H9 (cell line): ENCODE measurements around the gene DNASE1L1. TPM values are rescaled to one million over a fixed set of nuclear protein-coding genes. Genes with fewer than 3 reads are reported as not detected.
"Not testable (repeated sequence)": the region's sequence is repeated elsewhere in the genome, so short reads cannot be mapped to it uniquely, and the experiment has no call there.

Source experiments
- DNase-seq: peaks from one replicate; pipeline ENCODE4 v3.0.0-alpha.2; 2017
- H2AFZ ChIP-seq: one replicate; pipeline ENCODE4 v1.6.1; 2013; ENCODE audit warnings: mild to moderate bottlenecking, low read length, control low read depth, moderate library complexity
- H2AK5ac ChIP-seq: 2 replicates; pipeline ENCODE4 v1.6.1; 2013; ENCODE audit warnings: low read length, control low read depth, mixed read lengths; ENCODE audit not compliant: insufficient read length
- H2BK120ac ChIP-seq: one replicate; pipeline ENCODE4 v1.6.1; 2013; ENCODE audit warnings: low read depth, mild to moderate bottlenecking, low read length, control low read depth, inconsistent platforms; ENCODE audit not compliant: poor library complexity, severe bottlenecking
- H2BK12ac ChIP-seq: 2 replicates; pipeline ENCODE4 v1.6.1; 2013; ENCODE audit warnings: low read length, control low read depth, mixed read lengths, low read depth; ENCODE audit not compliant: insufficient read length
- H2BK15ac ChIP-seq: 2 replicates; pipeline ENCODE4 v1.6.1; 2013; ENCODE audit warnings: low read depth, low read length, control low read depth
- H2BK20ac ChIP-seq: one replicate; pipeline ENCODE4 v1.6.1; 2013; ENCODE audit warnings: low read depth, mild to moderate bottlenecking, low read length, control low read depth, inconsistent platforms; ENCODE audit not compliant: poor library complexity, severe bottlenecking
- H2BK5ac ChIP-seq: 2 replicates; pipeline ENCODE4 v1.6.1; 2013; ENCODE audit warnings: low read length, control low read depth, mixed read lengths; ENCODE audit not compliant: insufficient read length
- H3K14ac ChIP-seq: 2 replicates; pipeline ENCODE4 v1.6.1; 2013; ENCODE audit warnings: low read length, control low read depth; ENCODE audit not compliant: insufficient read depth
- H3K18ac ChIP-seq: 2 replicates; pipeline ENCODE4 v1.6.1; 2013; ENCODE audit warnings: low read depth, mild to moderate bottlenecking, mixed read lengths, low read length, control low read depth; ENCODE audit not compliant: insufficient read length
- H3K23ac ChIP-seq: 2 replicates; pipeline ENCODE4 v1.6.1; 2013; ENCODE audit warnings: low read length, control low read depth, mixed read lengths, low read depth; ENCODE audit not compliant: insufficient read length
- H3K23me2 ChIP-seq: 2 replicates; pipeline ENCODE4 v1.6.1; 2013; ENCODE audit warnings: low read depth, mild to moderate bottlenecking, mixed read lengths, low read length, control low read depth; ENCODE audit not compliant: insufficient read length, poor library complexity, severe bottlenecking
- H3K27ac ChIP-seq: 2 replicates; pipeline ENCODE4 v1.5.1; 2013; ENCODE audit warnings: low read length, control low read depth, mixed read lengths, low read depth; ENCODE audit not compliant: insufficient read length
- H3K27me3 ChIP-seq: 2 replicates; pipeline ENCODE4 v1.6.1; 2013; ENCODE audit warnings: low read length, control low read depth, inconsistent platforms; ENCODE audit not compliant: insufficient read depth
- H3K4ac ChIP-seq: 2 replicates; pipeline ENCODE4 v1.6.1; 2013; ENCODE audit warnings: low read depth, mild to moderate bottlenecking, control low read depth, inconsistent platforms, low read length, moderate library complexity
- H3K4me1 ChIP-seq: 2 replicates; pipeline ENCODE4 v1.6.1; 2013; ENCODE audit warnings: low read length, control low read depth, inconsistent platforms; ENCODE audit not compliant: insufficient read depth
- H3K4me2 ChIP-seq: 2 replicates; pipeline ENCODE4 v1.6.1; 2013; ENCODE audit warnings: low read length, control low read depth, mixed read lengths; ENCODE audit not compliant: insufficient read length, insufficient read depth
- H3K56ac ChIP-seq: 2 replicates; pipeline ENCODE4 v1.6.1; 2013; ENCODE audit warnings: low read depth, mild to moderate bottlenecking, mixed read lengths, low read length, control low read depth; ENCODE audit not compliant: insufficient read length
- H3K79me1 ChIP-seq: 2 replicates; pipeline ENCODE4 v1.6.1; 2013; ENCODE audit warnings: low read depth, mild to moderate bottlenecking, moderate library complexity, low read length, control low read depth, inconsistent platforms; ENCODE audit not compliant: insufficient read depth, poor library complexity, severe bottlenecking
- H3K79me2 ChIP-seq: 2 replicates; pipeline ENCODE4 v1.6.1; 2013; ENCODE audit warnings: low read length, control low read depth, inconsistent platforms; ENCODE audit not compliant: insufficient read depth
- H3K9ac ChIP-seq: 2 replicates; pipeline ENCODE4 v1.6.1; 2013; ENCODE audit warnings: low read length, control low read depth, mixed read lengths; ENCODE audit not compliant: insufficient read length; ENCODE audit errors: extremely low read depth
- H3K9me3 ChIP-seq: one replicate; pipeline ENCODE4 v1.6.1; 2013; ENCODE audit warnings: low read depth, low read length, inconsistent platforms; ENCODE audit not compliant: control insufficient read depth
- H3T11ph ChIP-seq: one replicate; pipeline ENCODE4 v1.6.1; 2013; ENCODE audit warnings: mild to moderate bottlenecking, low read length, control low read depth, inconsistent platforms
- H4K20me1 ChIP-seq: one replicate; pipeline ENCODE4 v1.6.1; 2013; ENCODE audit not compliant: control insufficient read depth, insufficient read length, insufficient read depth
- H4K5ac ChIP-seq: 2 replicates; pipeline ENCODE4 v1.6.1; 2013; ENCODE audit warnings: low read depth, mild to moderate bottlenecking, mixed read lengths, low read length, control low read depth; ENCODE audit not compliant: insufficient read length
- H4K8ac ChIP-seq: replicated peaks from 2 replicates; pipeline ENCODE4 v1.6.1; 2013; ENCODE audit warnings: low read length, control low read depth, mixed read lengths, low read depth; ENCODE audit not compliant: insufficient read length
- H4K91ac ChIP-seq: 2 replicates; pipeline ENCODE4 v1.6.1; 2013; ENCODE audit warnings: low read depth, mild to moderate bottlenecking, moderate library complexity, mixed read lengths, low read length, control low read depth; ENCODE audit not compliant: insufficient read length
- H3K27ac Mint-ChIP-seq, 3 experiments: 2 replicates in 2 of 3; 3 replicates in 1 of 3; pipeline ENCODE4 v1.8.0; 2020 to 2021; ENCODE audit warnings: mixed read lengths in 3 of 3, mild to moderate bottlenecking in 1 of 3, moderate library complexity in 1 of 3
- H3K27me3 Mint-ChIP-seq: 2 replicates; pipeline ENCODE4 v1.8.0; 2021; ENCODE audit warnings: low read depth, mild to moderate bottlenecking, moderate library complexity, mixed read lengths
- H3K36me3 Mint-ChIP-seq, 3 experiments: 2 replicates in 2 of 3; 3 replicates in 1 of 3; pipeline ENCODE4 v1.8.0; 2020 to 2021; ENCODE audit warnings: low read depth in 3 of 3, mixed read lengths in 3 of 3; ENCODE audit not compliant: insufficient read depth in 1 of 3
- H3K4me1 Mint-ChIP-seq, 2 experiments: 2 replicates each; pipeline ENCODE4 v1.8.0; 2020; ENCODE audit warnings: mixed read lengths in 2 of 2
- H3K4me3 Mint-ChIP-seq, 2 experiments: 2 replicates in 1 of 2; 3 replicates in 1 of 2; pipeline ENCODE4 v1.8.0; 2020 to 2021; ENCODE audit warnings: mild to moderate bottlenecking in 2 of 2, mixed read lengths in 2 of 2, moderate library complexity in 1 of 2
- H3K9me3 Mint-ChIP-seq, 2 experiments: 2 replicates in 1 of 2; 3 replicates in 1 of 2; pipeline ENCODE4 v1.8.0; 2020; ENCODE audit warnings: mild to moderate bottlenecking in 2 of 2, mixed read lengths in 2 of 2, moderate library complexity in 1 of 2
- WGBS: extraction: QIAGEN DNeasy Blood & Tissue Kit; methylation state at CpG from one replicate; pipeline ENCODE4 v1.1.7; 2013; ENCODE audit warnings: missing lambda C conversion rate, low lambda C conversion rate, mixed read lengths; ENCODE audit not compliant: insufficient read length; ENCODE audit errors: extremely low coverage; 5-methylcytosine and 5-hydroxymethylcytosine counted together
- total RNA-seq: library from RNA; stranded (reverse); gene quantifications from 2 replicates; pipeline ENCODE4 v1.2.1, GENCODE V29; 2021
- TF ChIP-seq, protein P1 (sequence below): fragments of 200-600 bp; sonication (generic); conservative IDR thresholded peaks from 3 replicates; pipeline ENCODE4 v1.8.0; 2021; ENCODE audit warnings: antibody characterized with exemption, mild to moderate bottlenecking

Gene DNASE1L1
- total RNA-seq, 1 experiment from 2014 or later = 14.5 TPM

DNA sequence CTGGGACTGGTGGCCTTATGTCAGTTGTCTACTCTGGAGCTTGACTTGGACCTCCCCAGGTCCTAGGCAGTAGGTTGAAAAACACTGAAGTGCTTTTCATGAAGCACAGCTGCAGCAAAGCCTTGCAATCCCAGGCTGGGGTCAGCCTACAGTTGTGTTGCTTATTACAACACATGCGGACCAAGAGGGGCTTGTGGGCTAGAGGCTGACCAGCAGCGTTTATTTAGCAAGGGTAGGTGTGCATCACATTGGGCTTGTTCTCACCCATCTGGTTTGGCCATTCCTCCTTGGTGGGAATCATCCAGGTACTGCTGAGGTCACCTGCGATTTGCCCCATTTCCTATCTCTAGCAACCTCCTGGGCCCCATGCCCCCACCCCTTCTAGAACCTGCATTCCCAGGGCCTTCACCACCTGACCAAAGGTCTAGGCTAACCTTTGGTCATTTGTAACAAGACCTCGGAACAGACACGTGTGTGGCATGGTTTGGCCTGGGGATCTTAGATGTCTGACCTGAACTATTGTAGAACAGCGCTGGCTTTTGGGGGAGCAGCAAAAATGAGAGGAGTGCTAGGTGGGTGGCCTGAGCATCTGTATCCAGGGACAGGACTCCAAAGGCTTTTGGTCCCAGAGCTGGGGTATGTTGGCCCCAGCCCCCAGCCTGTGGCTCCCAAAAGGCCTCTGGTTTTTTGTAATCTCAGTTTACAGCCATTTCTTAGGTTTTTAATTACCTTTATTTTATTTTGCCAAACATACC is 7.8 kb downstream of the DNASE1L1 start:
- no peaks in the 10 kb centered on the region for H4K20me1 ChIP-seq
- Mint-ChIP-seq H3K27me3 (peaks cover 5% of the 10 kb centered on the region), H3K9me3 (peaks cover 74 to 79% of the 10 kb centered on the region in 2 experiments), H3K4me3 (peak overlapping the region; percentile 64 to 97; a peak in 3 of 5 replicates), H3K27ac (peak overlapping the region in 2 of 3 experiments; percentile 53 to 79; a peak in 2 of 7 replicates), H3K36me3 (peaks cover 30 to 47% (median 36%) of the 10 kb centered on the region in 3 experiments), H3K4me1 (peaks cover 0 to 15% of the 10 kb centered on the region in 2 experiments; a peak in 2 of 4 replicates)
- TF ChIP-seq, protein P1, sequence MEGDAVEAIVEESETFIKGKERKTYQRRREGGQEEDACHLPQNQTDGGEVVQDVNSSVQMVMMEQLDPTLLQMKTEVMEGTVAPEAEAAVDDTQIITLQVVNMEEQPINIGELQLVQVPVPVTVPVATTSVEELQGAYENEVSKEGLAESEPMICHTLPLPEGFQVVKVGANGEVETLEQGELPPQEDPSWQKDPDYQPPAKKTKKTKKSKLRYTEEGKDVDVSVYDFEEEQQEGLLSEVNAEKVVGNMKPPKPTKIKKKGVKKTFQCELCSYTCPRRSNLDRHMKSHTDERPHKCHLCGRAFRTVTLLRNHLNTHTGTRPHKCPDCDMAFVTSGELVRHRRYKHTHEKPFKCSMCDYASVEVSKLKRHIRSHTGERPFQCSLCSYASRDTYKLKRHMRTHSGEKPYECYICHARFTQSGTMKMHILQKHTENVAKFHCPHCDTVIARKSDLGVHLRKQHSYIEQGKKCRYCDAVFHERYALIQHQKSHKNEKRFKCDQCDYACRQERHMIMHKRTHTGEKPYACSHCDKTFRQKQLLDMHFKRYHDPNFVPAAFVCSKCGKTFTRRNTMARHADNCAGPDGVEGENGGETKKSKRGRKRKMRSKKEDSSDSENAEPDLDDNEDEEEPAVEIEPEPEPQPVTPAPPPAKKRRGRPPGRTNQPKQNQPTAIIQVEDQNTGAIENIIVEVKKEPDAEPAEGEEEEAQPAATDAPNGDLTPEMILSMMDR = no peak
- H3K9me3 ChIP-seq = peaks cover 36% of the 10 kb centered on the region
- no peaks in the 10 kb centered on the region for H3K27me3 ChIP-seq
- H3K14ac ChIP-seq = no peak overlapping the region
- H4K8ac ChIP-seq = no peak overlapping the region
- H2BK12ac ChIP-seq = no peak overlapping the region
- no peak overlapping the region for H3T11ph ChIP-seq
- H3K4me1 ChIP-seq = no peaks in the 10 kb centered on the region
- H3K9ac ChIP-seq = no peak overlapping the region
- no peak overlapping the region for H2BK120ac ChIP-seq
- H2AFZ ChIP-seq = no peak overlapping the region
- H3K79me1 ChIP-seq = no peaks in the 10 kb centered on the region
- H3K23me2 ChIP-seq = peaks cover 16% of the 10 kb centered on the region
- H4K5ac ChIP-seq = no peak overlapping the region
- no peak overlapping the region for H3K18ac ChIP-seq
- no peak overlapping the region for H3K23ac ChIP-seq
- peak; percentile 66 for DNase-seq
- no peak overlapping the region for H2BK15ac ChIP-seq
- H3K56ac ChIP-seq = no peak overlapping the region
- no peak overlapping the region for H2BK5ac ChIP-seq
- no peak overlapping the region for H2BK20ac ChIP-seq
- H3K4me2 ChIP-seq = no peak overlapping the region
- H3K4ac ChIP-seq = no peak overlapping the region
- WGBS = no CpG with 5 or more reads among the region's 6 CpGs
- no peak overlapping the region for H3K27ac ChIP-seq
- peaks cover 3% of the 10 kb centered on the region; the same call in 1 of the 2 replicates for H3K79me2 ChIP-seq
- H4K91ac ChIP-seq = no peak overlapping the region
- no peak overlapping the region for H2AK5ac ChIP-seq

DNA sequence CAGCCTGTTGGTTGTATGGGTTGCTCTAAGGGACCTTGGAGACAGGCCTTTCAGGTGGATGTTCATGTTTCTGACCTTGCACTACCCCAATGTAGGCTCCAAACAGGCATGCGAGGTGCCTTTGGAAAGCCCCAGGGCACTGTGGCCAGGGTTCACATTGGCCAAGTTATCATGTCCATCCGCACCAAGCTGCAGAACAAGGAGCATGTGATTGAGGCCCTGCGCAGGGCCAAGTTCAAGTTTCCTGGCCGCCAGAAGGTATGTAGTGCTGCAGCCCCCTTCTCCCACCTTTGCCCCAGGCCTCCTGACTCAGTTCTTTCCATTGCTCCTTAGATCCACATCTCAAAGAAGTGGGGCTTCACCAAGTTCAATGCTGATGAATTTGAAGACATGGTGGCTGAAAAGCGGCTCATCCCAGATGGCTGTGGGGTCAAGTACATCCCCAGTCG is 8.7 kb downstream of the DNASE1L1 start:
- not testable (repeated sequence) for H2BK15ac ChIP-seq, H3T11ph ChIP-seq, H3K23ac ChIP-seq, DNase-seq, H3K27me3 Mint-ChIP-seq, H3K79me1 ChIP-seq, H4K91ac ChIP-seq, H3K18ac ChIP-seq, H2BK120ac ChIP-seq, H3K56ac ChIP-seq, H3K14ac ChIP-seq, H2BK20ac ChIP-seq, H4K5ac ChIP-seq, H2BK12ac ChIP-seq, H2AFZ ChIP-seq, H3K4me2 ChIP-seq, H3K27me3 ChIP-seq, H4K20me1 ChIP-seq, H3K27ac ChIP-seq, H3K4me1 ChIP-seq, H3K79me2 ChIP-seq, H2AK5ac ChIP-seq, H4K8ac ChIP-seq, H3K4ac ChIP-seq, H2BK5ac ChIP-seq, H3K9ac ChIP-seq
- Mint-ChIP-seq H3K9me3 (peaks cover 75 to 76% of the 10 kb centered on the region in 2 experiments), H3K4me3 (peak overlapping the region; percentile 96 to 97; a peak in 4 of 5 replicates), H3K36me3 (peaks cover 30 to 47% (median 36%) of the 10 kb centered on the region in 3 experiments), H3K4me1 (peaks cover 0 to 15% of the 10 kb centered on the region in 2 experiments; a peak in 2 of 4 replicates), H3K27ac (peak overlapping the region in 1 of 3 experiments; percentile 74; a peak in 1 of 7 replicates)
- Histone ChIP-seq H3K23me2 (peaks cover 16% of the 10 kb centered on the region), H3K9me3 (peaks cover 36% of the 10 kb centered on the region)
- WGBS = no CpG with 5 or more reads among the region's 6 CpGs
